Loucy (cell line): ENCODE results near the gene FLT1.

Experiments used
- CTCF ChIP-seq: fragments of 200-600 bp; sonication (generic); conservative IDR thresholded peaks from 2 replicates; pipeline ENCODE4 v1.5.1; 2014; ENCODE audit warnings: mild to moderate bottlenecking, antibody characterized with exemption, low read length
- EZH2phosphoT487 ChIP-seq: fragments of 200-600 bp; IDR thresholded peaks from 2 replicates; pipeline ENCODE4 v1.6.1; 2018; ENCODE audit warnings: antibody characterized with exemption, mild to moderate bottlenecking, moderate library complexity, borderline replicate concordance

GRCh38 chr13:28447989-28448388 lies 46.9 kb downstream of the FLT1 start:
- TF ChIP-seq CTCF (no peak), EZH2phosphoT487 (no peak)
